Measurements from ENCODE around the gene PRADC1.

DNA sequence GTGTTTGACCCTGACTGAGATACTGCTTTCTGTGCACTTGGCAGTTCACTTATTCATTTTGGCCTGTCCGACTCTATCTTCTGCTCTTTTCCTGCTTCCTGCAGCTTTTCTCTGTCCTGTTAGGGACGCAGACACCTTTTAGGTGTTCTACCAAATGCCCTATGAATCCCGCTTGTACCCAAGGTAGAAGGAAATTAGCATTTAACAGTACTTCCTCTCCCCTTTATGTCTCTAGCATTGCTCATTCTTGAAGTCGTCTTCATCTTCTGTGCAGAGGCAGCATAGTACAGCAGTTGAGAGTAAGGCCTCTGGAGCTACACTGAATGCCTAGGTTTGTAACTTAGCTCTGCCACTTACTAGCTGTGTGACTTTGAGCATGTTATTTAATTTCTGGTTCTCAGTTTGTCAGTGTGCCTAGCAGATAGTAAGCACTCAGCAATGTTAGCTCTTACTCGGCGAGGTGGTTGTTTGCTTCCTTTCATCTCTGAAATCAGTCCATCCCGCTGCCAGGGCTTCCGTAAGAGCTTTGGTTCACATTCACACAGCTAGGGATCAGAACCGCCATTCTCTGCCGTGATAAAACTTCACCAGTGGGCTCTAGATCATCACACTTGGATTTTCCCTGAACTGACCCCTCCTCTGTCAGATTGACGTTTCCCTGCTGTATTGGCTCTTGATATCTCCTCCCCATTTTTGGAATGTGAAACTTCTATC is 2.4 kb upstream of the PRADC1 start:
- TF ChIP-seq, protein P1, sequence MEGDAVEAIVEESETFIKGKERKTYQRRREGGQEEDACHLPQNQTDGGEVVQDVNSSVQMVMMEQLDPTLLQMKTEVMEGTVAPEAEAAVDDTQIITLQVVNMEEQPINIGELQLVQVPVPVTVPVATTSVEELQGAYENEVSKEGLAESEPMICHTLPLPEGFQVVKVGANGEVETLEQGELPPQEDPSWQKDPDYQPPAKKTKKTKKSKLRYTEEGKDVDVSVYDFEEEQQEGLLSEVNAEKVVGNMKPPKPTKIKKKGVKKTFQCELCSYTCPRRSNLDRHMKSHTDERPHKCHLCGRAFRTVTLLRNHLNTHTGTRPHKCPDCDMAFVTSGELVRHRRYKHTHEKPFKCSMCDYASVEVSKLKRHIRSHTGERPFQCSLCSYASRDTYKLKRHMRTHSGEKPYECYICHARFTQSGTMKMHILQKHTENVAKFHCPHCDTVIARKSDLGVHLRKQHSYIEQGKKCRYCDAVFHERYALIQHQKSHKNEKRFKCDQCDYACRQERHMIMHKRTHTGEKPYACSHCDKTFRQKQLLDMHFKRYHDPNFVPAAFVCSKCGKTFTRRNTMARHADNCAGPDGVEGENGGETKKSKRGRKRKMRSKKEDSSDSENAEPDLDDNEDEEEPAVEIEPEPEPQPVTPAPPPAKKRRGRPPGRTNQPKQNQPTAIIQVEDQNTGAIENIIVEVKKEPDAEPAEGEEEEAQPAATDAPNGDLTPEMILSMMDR (IDR thresholded peaks at IDR 0.05), result no peak
- no peak for TF ChIP-seq POLR2AphosphoS5 (IDR thresholded peaks at IDR 0.05)
- no peak for TF ChIP-seq POLR2A (IDR thresholded peaks at IDR 0.05)

All from prostate gland (tissue), 2 donors.